ENCODE data around the gene UBE2D2.

- TF ChIP-seq CTCF (IDR thresholded peaks at IDR 0.05) (no peak), POLR2A (IDR thresholded peaks at IDR 0.05) (no peak)
Measured at GRCh38 chr5:139658928-139659667, 98.0 kb downstream of the UBE2D2 start.

All from ovary (tissue), 3 donors.